ENCODE measurements around the gene ZNF302.
"Not testable (repeated sequence)": the region's sequence is repeated elsewhere in the genome, so short reads cannot be mapped to it uniquely, and the experiment has no call there.

Gene ZNF302

DNA sequence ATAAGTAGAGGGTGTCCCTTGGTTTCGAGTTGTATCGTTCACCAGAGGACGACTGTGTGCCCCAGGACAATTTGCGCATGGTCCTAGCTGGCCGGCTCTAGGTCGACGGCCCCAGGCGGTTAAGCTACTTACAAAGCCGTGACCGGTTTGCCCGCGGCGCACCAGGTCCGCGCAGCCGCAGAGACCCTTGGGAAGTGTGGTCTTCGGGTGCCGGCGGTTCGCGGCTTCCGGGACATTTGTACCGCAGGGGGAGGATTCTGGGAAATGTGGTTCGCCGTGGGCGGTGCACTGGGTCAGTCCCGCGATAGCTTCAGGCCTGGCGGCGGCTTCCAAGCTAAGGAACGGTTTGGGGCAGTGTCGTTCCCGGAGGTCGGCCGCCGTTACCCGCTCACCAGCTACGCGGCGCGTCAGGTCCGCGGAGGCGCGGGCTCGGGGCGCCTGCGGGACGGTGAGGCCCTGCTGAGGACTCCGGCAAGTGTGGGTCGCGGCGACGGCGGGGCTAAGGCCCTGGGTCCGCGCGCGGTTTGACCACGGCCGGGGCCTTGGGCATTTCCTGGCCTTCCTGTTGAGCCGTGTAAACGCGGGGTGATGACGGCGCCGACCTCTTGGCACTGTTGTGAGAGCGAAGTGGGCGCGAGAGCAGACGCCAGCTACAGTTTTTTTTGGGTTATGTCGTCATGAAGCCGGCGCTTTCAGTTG is at the start of gene ZNF302:
ZNF302 (plus strand) TSS at position 293 of the 699 bp plus-strand sequence. CDS start 1,127 bp downstream, outside the sequence.
- peak; percentile 90 for DNase-seq (ENCODE audit: low read depth)

DNA sequence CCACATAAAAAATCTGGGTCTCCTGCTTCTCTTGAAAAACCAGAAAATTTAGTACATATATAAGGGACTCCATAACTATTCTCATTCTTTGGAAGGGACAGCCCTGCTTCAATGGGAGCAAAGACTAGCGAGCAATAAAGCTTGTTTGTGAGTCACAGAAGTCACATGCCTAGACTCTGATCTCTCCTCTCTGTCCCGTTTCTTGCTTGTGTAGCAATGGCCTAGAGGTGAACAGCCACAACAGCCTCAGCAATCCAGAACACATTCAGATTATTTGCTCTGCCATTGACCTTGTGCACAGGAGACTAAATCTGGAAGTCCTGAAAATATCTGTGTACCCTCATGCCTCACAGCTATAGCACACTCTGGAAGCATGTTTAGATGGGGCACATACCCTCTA is 43.7 kb upstream of the ZNF302 start:
- no peak for DNase-seq (ENCODE audit: low read depth)

DNA sequence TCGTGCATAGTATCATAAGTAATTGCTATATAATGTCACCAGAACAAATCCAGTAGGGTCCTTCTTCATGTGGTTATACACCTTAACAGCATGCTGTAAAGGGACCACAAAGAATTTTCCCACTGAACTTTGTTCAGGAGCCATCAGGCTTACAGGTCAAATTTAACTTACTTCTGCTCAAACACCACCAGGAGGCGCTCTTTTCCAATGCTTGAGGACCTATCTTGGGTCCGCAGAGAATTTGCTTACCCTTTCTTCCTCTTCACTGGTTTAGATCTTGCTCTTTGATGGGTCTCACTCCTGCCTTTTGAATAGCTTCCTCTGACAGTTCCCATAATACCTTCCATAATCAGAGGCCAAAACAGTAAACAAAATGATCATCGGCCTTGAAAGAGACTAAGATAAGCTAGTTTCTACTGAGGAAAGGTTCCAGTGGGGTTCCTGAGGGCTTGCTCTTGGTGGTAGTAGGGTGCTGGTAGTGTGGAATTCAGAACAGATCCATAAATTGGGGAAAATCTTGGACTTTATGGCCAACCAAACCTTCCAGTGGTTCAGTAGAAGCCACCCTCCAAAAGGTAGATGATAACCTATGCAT is 37.9 kb upstream of the ZNF302 start:
- DNase-seq (ENCODE audit: low read depth): peak; percentile 64

DNA sequence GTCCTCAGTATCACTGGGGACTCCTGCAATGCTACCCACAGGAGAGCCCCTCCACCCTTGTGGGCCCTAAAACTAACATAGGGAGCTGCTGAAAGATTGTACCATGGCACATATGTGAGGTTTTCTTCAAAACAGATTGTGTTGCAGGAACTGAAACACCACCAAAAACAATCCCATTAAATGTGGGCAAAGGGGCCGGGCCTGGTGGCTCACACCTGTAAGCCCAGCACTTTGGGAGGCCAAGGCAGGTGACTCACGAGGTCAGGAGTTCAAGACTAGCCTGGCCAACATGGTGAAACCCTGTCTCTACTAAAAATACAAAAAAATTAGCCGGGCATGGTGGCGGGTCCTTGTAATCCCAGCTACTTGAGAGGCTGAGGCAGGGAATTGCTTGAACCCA is 35.2 kb upstream of the ZNF302 start:
- no peak for DNase-seq (ENCODE audit: low read depth)

DNA sequence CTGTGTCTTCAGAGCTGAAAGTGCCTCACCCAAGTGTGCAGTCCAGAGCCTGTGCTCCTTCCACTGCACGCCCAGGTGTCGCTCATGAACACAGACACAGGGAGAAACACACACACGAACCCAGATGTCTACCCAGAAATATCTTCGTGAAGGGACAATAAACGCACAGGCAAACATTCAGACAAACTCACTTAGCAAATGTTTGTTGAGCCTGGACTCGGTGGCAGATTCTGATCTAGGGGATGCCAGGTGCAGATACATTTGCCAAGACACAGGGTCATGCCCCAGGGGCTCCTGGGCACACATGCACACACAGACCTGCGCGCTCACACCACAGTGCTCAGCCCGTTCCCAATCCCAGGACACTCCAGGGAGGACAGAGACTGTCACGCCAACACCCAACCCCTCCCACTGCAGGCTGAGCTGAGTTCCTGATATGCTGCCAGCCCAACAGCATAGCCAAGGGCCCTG is 32.5 kb upstream of the ZNF302 start:
- DNase-seq (ENCODE audit: low read depth): no peak

DNA sequence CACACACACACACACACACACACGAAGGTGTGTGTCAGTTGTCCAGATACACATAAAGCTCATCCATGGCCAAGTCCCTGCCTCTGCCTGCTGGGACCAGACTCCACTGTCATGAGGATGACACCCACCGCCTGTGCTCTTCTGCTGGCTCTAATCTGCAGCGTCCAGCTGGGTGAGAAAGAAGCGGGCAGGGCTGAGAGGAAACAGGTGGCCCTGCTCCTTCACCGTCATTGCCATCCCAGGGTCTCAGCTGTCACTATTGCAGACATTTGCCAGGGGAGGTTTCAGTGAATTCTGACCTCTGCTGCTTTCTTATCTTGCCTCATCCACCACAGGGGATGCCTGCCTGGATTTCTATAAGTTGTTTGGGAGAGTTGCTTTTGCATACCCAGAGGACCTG is 31.9 kb upstream of the ZNF302 start:
- DNase-seq (ENCODE audit: low read depth): no peak

DNA sequence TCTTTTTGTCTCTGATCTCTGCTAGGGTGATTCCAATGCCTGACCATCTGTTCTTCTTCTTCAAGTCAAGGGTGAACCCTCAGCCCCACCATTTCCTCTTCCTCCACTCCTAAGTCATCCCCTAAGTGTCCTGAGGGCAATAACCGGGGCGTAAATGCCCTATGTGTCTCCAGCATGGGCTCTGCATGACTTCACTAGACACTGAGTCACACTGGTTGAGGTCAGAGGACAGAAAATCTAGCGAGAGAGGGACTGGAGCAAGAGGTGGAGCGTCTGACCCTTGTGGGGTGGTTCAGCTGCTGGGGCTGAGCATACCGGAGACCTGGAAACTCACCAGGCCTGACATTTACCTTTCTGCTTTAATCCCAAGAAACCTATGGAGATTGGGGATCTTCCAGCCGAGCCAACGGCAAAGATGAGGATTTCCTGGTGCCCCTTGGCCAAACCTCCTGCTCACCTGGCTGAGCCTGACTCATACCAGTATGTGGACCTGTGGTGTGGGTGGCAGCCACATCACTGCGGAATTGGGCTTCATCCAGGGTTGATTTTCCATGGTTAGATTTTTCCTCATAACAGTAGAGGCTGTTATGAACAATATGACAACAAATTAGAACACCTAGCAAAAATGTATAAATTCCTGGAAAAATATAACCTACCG is 27.5 kb upstream of the ZNF302 start:
- no peak for DNase-seq (ENCODE audit: low read depth)

DNA sequence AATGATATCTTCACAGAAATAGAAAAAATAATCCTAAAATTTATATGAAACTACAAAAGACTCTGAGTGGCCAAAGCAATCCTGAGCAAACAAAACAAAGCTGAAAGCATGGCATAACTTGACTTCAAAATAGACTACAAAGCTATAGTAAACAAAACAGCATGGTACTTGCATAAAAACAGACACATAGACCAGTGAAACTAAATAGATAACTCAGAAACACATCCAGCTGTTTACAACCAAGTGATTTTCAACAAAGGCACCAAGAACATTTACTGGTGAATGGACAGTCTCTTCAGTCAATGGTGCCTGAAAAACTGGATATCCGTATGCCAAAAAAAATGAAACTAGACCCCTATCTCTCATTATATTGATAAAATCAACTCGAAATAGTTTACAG is 25.7 kb upstream of the ZNF302 start:
- no peak for DNase-seq (ENCODE audit: low read depth)

DNA sequence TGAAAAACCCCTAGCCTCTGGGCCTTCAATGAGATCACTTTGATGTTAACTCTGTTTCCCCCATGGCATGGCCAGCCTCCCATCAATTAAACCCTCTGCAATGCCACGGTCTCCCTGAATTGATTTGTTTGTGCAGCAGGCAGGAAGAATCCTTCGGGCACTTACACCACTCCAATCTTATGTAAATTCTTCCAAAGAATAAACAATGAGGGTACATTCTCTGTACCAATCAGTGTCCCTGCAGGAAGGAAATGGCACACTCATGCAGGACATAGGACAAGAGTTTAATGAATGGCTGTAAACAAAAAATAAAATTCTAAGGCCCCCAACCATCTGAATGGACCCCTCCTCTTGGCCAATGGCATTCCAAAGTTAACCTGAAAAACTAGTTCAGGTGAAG is 22.7 kb upstream of the ZNF302 start:
- DNase-seq (ENCODE audit: low read depth): no peak

DNA sequence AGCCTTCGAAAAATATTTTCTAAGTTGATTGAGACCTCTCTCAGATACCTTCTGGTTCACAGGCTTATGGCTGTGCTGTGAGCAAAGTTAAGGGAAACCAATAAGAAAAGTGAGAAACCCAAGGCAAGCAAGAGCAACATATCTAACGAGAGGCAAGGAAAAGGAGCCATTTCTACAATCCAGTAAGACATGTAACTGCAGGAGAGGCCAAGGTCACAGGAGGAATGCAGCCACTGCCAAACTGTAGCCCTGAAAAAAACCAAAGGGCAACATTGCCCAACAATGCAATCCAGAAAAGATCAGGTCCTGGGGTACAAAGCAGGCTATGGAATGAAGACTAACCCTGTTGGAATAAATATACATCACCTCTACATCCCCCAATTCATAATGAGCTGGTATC is 21.8 kb upstream of the ZNF302 start:
- no peak for DNase-seq (ENCODE audit: low read depth)

DNA sequence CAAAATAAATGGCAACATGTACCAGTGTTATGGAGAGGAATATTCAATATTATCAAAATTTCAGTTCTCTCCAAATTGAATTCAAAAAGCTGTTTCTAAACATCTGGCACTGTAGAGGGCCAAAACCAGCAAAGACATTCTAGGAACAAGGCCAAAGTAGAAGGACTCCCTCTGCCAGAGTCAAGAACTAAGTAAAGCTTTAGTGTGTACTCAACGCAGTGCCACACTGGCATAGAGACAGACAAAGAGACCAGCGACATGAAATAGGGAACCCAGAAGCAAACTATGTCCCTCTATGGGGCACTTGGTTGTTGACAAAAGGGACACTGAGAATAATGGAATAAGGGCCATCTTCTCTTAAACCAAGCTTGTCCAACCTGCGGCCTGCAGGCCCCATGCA is 16.1 kb upstream of the ZNF302 start:
- no peak for DNase-seq (ENCODE audit: low read depth)

DNA sequence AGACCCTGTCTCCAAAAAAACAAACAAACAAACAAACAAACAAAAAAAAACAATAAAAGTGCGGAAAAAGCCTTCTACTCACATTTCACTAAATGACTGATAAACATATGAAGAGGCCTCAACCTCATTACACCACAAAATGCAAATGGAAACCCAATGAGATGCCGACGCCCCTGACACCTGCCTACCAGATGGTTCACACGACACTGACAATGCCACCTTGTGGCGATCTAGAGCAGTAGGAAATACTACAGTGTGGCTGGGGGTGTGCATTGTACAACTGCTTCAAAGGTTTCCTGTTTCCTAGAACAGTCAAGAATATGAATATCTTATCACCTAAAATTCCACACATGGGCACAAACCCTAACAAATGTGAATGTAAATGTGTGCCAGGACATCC is 14.6 kb upstream of the ZNF302 start:
- peak; percentile 16 for DNase-seq (ENCODE audit: low read depth)

DNA sequence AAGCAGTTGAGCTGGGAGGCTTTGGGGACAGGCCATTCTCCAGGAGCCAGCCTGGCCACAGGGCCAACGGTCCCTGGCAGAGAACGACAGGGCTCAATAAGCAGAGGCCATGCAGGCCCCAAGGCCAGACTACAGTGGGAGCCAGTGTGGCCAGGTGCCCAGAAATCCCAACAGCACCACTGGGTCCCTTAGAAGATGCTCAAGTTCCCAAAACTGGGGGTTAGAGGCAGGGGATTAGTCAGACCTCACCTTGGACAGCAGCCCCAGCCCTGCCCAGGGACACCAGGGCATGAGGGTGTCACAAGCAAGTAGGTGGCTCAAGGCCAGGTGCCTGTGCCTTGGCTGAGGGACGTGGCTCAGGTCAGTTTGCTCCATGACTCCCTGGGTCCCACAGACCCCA is 13.3 kb upstream of the ZNF302 start:
- no peak for DNase-seq (ENCODE audit: low read depth)

DNA sequence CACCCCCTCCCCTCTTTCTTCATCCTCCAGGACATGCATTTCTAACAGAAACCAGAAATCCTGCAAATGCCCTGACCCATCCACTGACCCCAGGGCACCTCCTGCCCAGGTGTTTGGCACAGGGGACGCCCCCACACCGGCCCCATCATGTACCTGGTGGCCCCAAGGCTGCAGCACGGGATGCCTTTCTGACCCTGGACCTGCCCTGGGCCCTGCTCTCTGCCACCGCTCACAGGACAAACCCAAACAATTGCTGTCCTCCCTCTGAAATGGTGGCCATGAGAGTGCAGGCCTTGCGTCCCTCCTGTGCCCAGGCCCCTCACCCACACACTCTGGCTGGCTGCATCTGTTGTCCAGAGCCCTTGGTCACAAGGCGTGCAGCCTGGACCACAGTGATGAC is 12.6 kb upstream of the ZNF302 start:
- DNase-seq (ENCODE audit: low read depth): no peak

DNA sequence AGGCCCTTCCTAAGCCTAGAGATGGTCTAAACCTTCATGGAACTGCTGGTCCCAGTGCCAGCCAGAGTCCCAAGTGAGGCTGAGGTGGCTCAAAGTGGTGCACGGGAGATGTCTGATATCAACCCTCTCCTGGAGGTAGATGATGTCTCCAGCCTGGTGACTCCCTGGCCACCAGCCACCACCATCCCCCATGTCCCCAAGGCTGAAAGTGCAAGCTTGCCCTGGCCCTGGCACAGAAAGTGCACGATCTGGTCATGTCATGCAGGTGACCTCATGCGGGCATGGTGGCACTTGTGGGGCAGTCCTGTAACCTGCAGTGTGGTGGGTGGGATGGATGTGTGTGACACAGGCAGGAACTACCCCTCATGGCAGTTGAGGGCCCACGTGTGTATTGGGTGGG is 12.2 kb upstream of the ZNF302 start:
- DNase-seq (ENCODE audit: low read depth): not testable (repeated sequence)

DNA sequence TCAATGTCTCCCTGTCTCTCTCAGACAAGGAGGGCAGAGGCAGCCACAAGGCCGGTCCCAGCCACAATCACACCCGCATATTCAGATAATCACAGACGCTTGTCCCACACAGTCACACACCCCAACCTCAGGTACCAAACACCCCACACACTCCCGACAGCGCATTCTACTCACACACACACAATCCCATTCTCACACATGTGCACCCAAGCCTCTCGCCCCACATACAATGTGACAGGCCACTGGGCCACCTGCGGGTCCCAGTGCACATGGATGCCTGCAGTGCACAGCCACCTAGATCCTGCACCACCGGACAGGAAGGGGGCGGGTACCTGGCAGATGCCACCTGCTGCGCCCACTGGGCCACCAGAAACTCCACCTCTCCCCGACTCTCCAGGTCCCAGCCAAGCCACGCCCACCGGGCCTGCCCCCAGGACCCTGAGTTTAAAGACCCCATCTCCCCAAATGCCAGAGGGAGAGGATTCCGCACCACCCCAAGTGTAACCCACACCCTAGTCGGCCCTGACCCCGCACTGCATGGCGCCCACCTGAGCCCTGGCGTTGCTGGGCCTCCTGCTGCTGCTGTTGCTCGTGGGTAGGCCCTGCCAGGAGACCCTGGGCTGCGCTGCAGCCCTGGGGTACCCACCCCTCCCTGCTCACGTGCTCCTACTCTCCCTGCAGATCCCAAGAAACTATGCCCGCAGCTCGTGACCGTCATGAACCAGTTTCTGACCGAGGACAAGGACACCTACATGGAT is 11.1 kb upstream of the ZNF302 start:
- DNase-seq (ENCODE audit: low read depth): no peak

DNA sequence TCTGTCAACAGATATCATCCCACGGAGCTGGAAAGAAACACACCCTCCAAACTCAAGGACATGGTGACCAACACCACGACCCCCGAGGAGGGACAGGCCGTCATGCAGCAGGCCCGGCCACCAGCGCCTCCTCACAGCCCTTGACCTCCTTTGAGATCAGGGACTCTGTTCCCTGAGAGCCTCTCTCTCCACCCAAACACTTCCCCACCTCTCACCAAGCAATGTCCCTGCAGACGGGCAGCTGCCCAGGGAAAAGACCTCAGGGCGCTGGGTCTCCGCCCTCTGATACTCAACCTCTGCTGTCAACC is 10.6 kb upstream of the ZNF302 start:
- DNase-seq (ENCODE audit: low read depth): no peak

DNA sequence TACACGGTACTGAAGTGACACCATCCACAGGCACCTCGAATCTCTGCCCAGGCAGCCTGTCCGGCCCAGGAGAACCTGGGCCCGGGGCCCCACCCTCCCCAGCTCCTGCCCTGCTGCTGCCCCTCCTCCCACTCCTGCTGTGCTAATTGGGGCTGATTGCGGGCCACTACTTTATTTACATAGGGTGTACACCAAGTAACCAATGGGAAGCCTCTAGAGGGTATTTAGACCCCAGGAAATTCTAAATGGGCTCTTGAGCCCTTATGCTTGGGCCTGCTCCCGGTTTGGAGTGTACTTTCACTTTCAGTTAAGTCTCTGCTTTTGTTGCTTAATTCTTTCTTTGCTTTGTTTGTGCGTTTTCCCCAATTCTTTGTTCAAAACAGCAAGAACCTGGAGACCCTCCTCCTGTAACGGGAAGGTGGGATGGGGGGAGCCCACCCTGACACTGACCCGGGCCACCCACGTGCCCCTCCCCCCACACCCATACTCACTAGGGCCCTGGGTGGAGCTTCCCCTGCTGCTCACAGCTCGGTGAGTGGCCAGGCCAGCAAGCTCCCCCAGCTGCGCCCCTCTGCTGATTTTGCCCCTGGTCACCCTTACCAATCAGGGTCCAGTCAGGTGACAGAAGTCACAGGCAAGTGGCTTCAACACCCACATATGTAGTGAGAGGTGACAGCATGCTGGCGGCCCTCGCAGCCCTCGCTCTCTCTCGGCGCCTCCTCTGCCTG is 10.0 kb upstream of the ZNF302 start:
- DNase-seq (ENCODE audit: low read depth): no peak

DNA sequence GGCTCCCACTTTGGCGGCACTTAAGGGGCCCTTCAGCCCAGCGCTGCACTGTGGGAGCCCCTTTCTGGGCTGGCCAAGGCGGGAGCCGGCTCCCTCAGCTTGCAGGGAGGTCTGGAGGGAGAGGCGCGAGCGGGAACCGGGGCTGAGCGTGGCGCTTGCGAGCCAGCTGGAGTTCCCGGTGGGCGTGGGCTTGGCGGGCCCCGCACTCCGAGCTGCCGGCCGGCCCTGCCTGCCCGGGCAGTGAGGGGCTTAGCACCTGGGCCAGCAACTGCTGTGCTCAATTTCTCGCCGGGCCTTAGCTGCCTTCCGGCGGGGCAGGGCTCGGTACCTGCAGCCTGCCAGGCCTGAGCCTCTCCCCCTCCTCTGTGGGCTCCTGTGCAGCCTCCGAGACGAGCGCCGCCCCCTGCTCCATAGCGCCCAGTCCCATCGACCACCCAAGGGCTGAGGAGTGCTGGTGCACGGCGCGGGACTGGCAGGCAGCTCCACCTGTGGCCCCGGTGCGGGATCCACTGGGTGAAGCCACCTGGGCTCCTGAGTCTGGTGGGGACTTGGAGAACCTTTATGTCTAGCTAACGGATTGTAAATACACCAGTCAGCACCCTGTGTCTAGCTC is 9.3 kb upstream of the ZNF302 start:
- not testable (repeated sequence) for DNase-seq (ENCODE audit: low read depth)

DNA sequence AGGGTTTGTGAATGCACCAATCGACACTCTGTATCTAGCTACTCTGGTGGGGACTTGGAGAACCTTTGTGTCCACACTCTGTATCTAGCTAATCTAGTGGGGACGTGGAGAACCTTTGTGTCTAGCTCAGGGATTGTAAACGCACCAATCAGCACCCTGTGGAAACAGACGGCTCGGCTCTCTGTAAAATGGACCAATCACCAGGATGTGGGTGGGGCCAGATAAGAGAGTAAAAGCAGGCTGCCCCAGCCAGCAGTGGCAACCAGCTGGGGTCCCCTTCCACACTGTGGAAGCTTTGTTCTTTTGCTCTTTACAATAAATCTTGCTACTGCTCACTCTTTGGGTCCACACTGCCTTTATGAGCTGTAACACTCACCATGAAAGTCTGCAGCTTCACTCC is 8.8 kb upstream of the ZNF302 start:
- not testable (repeated sequence) for DNase-seq (ENCODE audit: low read depth)

DNA sequence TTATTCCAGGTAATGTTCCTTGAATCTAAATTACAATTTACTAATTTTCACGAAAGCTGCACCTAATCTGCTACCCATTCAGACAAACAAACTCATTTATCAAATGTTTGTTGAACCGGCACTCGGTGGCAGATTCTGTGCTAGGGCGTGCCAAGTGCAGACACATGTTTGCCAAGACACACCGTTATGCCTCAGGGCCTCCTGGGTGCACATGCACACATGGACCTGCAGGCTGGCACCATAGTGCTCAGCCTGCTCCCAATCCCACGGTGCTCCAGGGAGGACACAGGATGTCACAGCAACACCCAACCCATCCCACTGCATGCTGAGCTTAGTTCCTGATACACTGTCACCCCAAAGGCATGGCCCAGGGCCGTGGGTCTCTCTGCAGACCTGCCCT is 8.2 kb upstream of the ZNF302 start:
- DNase-seq (ENCODE audit: low read depth): no peak

DNA sequence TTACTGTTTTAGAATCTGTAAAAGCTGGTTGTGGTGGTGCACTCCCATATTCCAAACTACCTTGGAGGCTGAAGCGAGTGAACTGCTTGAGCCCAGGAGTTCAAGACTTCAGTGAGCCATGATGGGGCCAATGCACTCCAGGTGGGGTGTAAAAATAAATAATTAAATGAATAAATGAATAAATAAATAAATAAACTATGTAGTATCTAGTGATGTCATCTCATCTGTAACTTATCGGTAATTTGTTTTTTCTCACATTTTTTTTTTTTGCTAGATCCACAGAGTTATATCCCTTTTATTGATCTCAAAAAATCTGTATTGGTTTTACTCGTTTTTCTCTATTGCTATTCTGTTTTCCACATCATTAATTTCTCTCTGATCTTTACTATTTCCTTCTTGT is 5.5 kb upstream of the ZNF302 start:
- DNase-seq (ENCODE audit: low read depth): no peak
